Measurements from ENCODE around the gene SELENOO. TPM values are rescaled to one million over a fixed set of nuclear protein-coding genes. Genes with fewer than 3 reads are reported as not detected.

SELENOO gene
- polyA plus RNA-seq, 1 donor, result 17.8 TPM

GRCh38 chr22:50256258-50256862, 55.5 kb downstream of the SELENOO start:
- DNase-seq, result no peak

DNA sequence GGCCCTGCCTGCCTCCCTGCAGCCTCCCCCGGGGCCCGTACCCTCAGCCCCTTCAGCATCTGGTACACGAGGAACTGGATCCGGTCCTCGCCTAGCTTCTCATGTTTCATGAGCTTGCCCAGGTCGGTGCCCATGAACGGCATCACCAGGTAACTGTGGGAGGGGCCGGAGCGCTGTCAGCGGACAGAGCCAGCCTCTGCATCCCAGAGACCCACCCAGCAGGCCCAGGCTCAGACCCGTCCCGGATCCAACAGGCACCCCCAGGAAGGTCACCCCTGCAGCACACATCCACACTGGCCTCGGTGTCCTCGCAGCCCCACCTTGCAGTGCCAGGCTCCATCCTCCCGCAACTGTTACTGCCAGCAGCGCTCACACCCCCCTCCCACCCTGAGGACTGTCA, 56.2 kb downstream of the SELENOO start:
- DNase-seq, result no peak

DNA sequence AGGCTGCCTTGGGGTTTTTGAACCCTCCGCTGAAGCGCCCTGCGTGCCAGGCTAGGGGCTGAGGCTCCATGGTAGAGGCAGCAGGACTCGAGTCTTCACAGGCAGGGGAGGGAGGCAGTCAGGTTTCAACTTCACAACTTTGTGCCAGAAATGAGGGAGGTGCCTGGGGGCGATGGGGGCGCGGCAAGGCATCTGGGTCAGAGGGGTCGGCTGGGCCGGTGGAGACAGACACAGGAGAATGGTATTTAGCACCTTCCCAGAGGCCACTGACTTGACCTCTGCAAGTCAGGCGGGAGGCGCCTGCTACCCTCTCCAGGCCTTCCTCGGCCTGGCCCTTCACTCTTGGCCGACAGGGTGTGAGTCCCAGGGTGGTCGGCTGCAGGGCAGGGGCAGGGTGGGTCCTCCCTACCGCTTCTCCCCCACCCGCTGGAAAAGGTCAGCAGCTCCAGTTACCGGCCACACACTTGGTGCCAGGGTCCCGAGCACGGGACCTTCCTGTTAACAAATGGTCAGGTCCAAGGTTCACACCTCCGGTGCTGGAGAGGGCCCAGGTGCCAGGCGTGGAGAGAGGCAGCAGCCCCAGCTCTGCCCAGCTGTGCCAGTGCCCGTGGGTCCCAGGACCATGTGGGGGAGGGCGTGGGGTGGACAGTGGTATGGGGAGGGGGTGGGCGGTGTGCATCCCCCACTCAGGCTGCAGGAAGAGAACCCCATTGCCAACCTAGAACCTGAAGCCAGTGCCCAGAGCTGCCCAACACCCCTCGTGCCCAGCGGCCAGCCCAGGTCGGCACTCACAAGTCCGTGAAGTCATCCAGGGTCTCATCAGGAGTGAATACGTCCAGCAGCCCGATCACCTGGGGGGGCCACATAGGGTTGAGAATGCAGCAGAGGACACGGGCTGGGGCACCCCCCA, 56.9 kb downstream of the SELENOO start:
- DNase-seq, result no peak

DNA sequence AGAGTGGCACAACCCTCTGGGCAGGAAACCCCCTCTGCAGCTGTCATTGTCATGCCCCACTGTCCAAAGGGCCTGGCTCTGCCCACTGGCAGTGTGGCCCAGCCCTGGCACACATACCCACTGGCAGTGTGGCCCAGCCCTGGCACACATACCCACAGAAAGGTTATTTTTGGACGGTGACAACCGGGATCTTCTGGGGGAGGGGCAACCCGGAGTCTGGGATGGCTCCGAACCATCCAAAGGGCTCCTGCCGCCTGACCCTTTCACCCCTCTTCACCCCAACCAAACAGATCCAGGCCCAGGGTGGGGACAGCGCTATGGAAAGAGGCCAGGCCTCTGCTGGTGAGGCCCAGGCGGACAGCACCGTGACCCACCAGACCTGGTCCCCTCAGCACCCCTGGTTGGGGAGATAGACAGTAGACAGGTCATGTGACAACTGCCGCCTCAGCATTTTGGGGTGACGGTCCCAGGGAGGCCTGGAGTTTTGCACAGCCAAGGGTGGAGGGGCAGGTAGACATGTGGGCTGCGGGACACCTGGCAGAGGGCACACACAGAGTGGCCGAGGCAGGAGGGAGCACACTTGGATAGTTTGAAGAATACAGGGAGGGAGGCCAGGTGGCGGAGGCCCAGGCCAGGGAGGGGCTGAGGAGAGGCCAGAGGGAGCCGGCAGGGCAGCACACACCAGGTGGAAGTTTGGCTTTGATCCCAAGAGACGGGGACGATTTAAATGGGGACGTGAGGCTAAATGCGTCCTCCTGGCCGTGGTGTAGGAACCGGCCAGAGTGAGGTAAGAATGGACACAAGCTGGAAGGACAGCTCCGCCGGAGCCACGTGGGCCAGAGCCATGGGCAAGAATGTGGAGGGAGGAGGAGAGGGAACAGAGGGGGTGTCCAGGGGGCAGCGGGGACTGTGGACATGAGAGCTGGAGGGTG, 57.8 kb downstream of the SELENOO start:
- no peak for DNase-seq

- no peak for DNase-seq
Observed at GRCh38 chr22:50259302-50259701, 58.5 kb downstream of the SELENOO start.

GRCh38 chr22:50260434-50260800, 59.6 kb downstream of the SELENOO start:
- DNase-seq, result no peak

DNA sequence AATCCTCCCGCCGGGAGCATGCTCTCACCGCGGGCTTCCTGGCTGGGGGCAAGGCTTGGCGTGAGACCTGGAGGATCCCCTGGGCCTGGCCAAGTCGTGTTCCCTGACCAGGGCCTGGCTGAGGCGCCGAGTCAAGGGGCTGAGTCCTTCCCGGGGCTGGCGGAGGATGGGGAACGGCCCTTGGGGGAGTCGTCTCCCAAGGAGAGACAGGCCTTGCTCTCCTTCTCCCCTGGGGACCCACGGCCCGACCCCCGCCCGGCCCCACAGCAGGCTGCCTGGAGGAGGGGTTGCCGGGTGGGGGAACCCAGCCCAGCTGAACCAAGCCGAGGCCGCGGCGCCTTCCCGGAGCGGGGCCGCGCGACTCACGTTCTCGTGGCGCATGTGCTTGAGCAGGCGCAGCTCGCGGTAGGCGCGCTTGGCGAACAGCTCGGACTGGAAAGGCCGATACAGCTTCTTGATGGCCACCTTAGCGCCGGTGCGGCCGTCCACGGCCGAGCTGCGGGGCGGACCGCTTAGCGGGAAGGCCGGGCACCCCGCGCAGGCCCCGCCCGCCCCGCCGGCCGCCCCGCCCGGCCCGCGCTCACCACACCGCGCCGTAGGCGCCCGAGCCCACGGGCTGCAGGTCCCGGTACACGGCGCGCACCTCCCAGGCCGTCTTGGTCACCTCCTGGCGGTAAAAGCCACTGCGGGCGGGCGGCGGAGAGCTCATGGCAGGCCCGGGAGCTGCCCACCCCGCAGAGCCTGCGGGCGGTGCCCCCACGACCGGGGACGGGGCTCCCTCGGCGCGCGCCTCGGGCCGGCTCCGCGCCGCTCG, 60.2 kb downstream of the SELENOO start:
- peak; percentile 52 for DNase-seq

DNA sequence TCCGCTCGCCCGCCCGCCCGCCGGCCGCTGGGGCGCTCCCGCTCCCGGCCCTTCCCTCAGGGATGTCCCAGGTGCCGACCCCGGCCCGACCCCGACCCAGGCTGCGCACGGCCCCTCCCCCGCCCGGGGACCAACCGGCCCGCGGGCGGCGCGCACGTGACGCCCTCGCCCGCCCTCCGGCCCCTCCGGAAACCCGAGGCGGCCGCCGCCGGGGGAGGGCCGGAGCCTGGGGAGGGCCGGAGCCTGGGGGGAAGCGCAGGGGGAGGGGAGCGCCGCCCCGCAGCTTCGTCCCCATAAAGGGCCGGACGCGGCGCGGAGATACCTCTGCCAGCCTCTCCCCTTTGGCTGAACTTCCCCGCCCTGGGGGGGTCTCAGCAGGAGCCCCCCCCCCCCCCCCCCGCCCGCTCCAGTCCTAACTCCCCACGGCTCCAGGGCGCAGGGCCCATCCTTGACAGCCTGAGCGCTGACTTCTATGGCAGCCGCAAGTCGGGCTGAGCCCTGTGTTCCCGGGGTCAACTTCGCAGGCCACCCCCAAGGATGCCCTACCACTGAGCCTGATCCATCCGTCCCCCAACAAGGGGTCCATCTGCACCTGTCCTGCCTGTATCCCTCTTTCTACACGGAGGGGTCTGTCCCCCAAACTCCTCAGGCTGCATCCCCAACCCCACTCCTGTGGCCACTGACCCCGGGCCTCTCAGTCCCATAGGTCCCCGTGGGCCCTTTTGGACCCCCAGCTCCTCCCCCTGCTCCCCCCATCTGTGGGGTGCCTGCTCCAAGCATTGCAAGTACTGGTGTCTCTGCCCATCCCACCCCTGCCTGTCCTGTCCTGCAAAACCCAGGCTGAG, 61.0 kb downstream of the SELENOO start, which contains the start of gene MAPK12:
MAPK12 (minus strand) TSS at position 69 of the 845 bp plus-strand sequence. CDS start 174 bp downstream, outside the sequence.
- no peak for DNase-seq

DNA sequence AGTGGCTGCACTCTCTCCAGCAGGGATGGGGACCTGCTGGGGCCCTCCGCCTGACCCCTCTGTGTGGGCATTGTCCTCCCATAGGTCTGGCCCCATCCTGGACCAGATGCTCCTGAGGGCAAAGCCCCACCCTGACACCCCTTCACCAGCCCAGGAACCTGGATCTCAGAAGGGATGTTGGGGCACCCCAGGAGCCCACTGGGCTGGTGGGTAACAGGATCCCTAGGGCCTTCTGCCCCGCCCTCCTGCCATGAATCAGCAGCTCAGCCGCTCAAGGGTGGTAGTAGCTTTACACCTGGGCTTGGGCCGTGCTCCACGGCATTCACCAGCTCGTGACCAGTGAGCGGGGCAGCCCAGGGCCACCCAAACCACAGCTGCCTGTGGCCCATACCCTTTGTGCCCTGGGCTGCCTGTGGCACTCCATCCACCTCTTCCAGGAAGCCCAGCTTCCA, 61.7 kb downstream of the SELENOO start:
- no peak for DNase-seq

DNA sequence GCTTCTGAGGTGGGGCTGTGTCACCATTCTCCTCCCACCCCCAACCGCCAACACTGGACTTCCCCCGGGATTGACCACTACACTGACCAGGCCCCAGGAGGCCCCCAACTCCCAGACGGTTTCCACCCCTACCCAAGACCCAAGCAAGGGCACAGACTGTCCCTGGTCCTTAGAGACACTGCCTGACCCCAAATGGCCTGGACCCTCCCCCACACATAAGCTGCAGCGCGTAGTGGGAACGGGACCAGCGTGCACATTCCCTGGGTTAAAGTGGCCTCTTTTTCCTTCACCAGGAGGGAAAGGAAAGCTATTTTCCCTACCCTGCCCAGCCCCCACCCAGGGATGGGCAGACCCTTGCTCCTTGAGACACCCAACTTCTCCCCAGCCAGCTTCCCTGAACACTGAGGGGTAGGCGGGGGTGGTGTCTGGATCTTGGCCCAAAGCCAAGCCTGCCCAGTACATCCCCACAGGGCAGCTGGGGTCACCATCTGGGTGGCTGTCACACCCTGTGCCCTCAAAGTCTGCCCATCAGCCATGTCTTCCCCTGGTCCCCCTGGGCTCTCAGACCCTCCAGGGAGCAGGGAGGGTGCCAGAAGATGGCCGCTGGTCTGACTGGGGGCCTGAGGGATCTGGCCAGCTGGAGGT, 62.3 kb downstream of the SELENOO start:
- DNase-seq, result no peak

- DNase-seq, result no peak
Observed at GRCh38 chr22:50264104-50264745, 63.4 kb downstream of the SELENOO start.

- DNase-seq, result no peak
Observed at GRCh38 chr22:50264946-50265669, 64.3 kb downstream of the SELENOO start.

DNA sequence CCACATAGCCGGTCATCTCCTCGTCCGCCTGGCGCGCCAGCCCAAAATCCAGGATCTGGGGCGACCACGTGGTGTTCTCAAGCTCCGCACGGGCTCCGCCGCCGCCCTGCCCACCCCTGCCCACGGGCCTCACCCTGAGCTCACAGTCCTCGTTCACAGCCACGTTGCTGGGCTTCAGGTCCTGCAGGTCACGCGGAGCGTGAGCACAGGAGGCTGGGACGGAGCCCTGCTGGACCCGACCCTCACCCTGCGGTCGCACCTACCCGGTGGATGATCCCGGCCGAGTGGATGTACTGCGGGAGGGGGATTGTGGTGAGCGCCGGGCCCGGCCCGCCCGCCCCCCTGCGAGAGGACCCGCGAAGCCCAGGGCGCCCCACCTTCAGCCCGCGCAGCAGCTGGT, 66.2 kb downstream of the SELENOO start:
- no peak for DNase-seq

Other genes with a start within 250 kb of the SELENOO start
- gene PIM3, start 240.2 kb upstream of the SELENOO start, polyA plus RNA-seq (ENCODE audit: insufficient read length), result 19.8 TPM
- not detected for gene IL17REL, start 188.2 kb upstream of the SELENOO start, polyA plus RNA-seq (ENCODE audit: insufficient read length)
- gene TTLL8, start 142.7 kb upstream of the SELENOO start, polyA plus RNA-seq (ENCODE audit: insufficient read length), result not detected
- gene MLC1, start 115.6 kb upstream of the SELENOO start, polyA plus RNA-seq (ENCODE audit: insufficient read length), result 1.3 TPM
- 0.58 TPM for gene MOV10L1, start 111.0 kb upstream of the SELENOO start, polyA plus RNA-seq (ENCODE audit: insufficient read length)
- 0.14 TPM for gene PANX2, start 30.3 kb upstream of the SELENOO start, polyA plus RNA-seq (ENCODE audit: insufficient read length)
- gene TRABD, start 15.1 kb upstream of the SELENOO start, polyA plus RNA-seq (ENCODE audit: insufficient read length), result 23.3 TPM
- 33.5 TPM for gene TUBGCP6, start 44.0 kb downstream of the SELENOO start, polyA plus RNA-seq (ENCODE audit: insufficient read length)
- gene HDAC10, start 50.3 kb downstream of the SELENOO start, polyA plus RNA-seq (ENCODE audit: insufficient read length), result 20.5 TPM
- 29.1 TPM for gene MAPK12, start 60.7 kb downstream of the SELENOO start, polyA plus RNA-seq (ENCODE audit: insufficient read length)
- gene MAPK11, start 69.4 kb downstream of the SELENOO start, polyA plus RNA-seq (ENCODE audit: insufficient read length), result 7.4 TPM
- 109 TPM for gene PLXNB2, start 106.6 kb downstream of the SELENOO start, polyA plus RNA-seq (ENCODE audit: insufficient read length)
- gene DENND6B, start 126.0 kb downstream of the SELENOO start, polyA plus RNA-seq (ENCODE audit: insufficient read length), result 5.5 TPM
- gene PPP6R2, start 142.3 kb downstream of the SELENOO start, polyA plus RNA-seq (ENCODE audit: insufficient read length), result 34.3 TPM